Epidermal melanocyte (primary cell): ENCODE results near the gene GYPC.

ENCODE experiments used
- DNase-seq: peaks from one replicate; pipeline ENCODE4 v3.0.0; 2011; ENCODE audit warnings: low spot score; ENCODE audit not compliant: insufficient read length

GYPC gene

GRCh38 chr2:126729896-126730295, 73.9 kb downstream of the GYPC start:
- DNase-seq = no peak

GRCh38 chr2:126730655-126731054, 74.7 kb downstream of the GYPC start:
- DNase-seq = no peak

GRCh38 chr2:126731353-126731752, 75.4 kb downstream of the GYPC start:
- DNase-seq = no peak

- no peak for DNase-seq
These were observed 76.8 kb downstream of the GYPC start for GRCh38 chr2:126732682-126733245.

GRCh38 chr2:126733795-126734194, 77.8 kb downstream of the GYPC start:
- no peak for DNase-seq

GRCh38 chr2:126736133-126736874, 80.3 kb downstream of the GYPC start:
- DNase-seq = no peak

- DNase-seq = no peak
These were observed 83.2 kb downstream of the GYPC start for GRCh38 chr2:126739141-126739540.

GRCh38 chr2:126744640-126745039, 88.7 kb downstream of the GYPC start:
- DNase-seq = no peak
